Lung microvascular endothelial cell (primary cell): Measurements from ENCODE around the gene MISP3. TPM values are rescaled to one million over a fixed set of nuclear protein-coding genes. Genes with fewer than 3 reads are reported as not detected.
"Not testable (repeated sequence)": the region's sequence is repeated elsewhere in the genome, so short reads cannot be mapped to it uniquely, and the experiment has no call there.

Experiments used
- DNase-seq, 2 donors: peaks; one replicate each; pipeline versions ENCODE4 v3.0.0 to v3.0.0-alpha.2; 2010; ENCODE audit warnings: low read depth in 2 of 2
- total RNA-seq: library from RNA; depleted of rRNA; stranded (reverse); fragments of >200 nt; gene quantifications from 2 replicates; pipeline ENCODE4 v1.2.1, GENCODE V29; 2014

The MISP3 gene
- total RNA-seq: 0.22 TPM in 1 of 2 replicates, not detected in the other

DNA sequence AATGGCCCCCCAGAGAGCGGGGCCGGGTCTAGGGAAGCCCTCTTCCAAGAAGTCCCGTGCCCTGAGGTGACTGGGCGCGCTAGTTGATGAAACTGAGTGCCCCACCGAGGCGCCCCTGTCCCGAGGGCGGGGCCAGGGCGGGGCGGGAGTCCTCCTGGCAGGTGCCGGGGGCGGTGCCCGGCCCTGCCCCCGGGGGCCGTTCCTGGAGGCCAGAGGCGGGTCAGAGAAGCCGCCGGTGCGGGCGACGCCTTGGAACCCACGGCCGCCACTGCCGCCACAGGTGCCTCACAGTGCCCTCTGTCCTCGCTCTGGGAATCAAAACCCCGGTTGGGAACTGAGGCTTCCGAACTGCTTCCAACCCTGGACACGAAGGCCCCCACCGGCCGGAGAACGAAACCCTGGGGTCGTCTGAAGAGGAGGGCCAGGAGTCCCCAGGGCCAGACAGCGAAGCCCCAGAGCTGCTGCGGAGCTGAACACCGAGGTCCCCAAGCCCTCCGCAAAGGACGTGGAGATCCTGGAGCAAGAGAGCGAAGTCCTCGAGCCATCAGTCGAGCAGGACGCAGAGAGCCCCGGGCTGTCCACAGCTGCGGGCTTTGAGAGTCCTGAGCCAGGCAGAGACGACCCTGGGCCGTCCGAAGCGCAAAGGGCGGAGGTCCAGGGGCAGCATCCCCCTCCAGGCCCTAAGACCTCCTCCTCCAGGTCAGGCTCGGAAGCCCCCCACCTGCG, at the start of gene MISP3:
Gene MISP3, plus strand, starts transcription at position 252 of the 726 bp plus-strand sequence. CDS start 524 bp downstream, outside the sequence.
- peak; percentile 49 to 56 for DNase-seq

DNA sequence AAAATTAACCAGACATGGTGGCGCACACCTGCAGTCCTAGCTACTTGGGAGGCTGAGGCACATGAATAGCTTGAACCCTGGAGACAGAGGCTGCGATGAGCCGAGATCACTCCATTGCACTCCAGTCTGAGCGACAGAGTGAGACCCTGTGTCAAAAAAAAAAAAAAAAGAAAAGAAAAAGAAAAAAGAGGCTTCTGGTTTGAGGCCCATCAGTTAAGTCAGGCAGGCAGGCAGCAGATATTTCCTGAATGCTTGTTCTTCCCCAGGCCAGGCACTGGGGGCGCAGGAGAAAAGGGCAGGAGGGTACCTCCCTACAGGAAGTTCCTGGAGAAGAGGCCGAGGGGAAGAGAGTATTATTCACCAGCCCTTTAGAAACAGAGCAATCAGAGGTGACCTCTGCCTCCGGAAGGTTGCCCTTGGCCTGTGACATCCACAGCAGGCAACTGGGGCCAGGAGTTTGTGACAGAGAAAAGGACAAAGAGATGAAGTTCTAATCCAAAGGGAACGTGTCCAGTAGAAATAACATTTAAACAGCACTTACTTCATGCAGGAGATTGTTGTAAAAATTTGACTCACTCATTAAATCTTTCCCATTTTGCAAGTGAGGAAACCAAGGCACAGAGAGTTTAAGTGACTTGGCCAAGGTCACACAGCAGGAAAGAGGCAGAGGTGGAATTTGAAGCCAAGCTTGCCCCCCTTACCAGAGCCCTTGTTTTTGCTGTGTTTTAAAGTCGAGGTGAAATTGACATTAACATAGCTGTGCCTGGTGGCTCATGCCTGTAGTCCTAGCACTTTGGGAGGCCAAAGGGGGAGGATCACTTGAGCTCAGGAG, 49.0 kb upstream of the MISP3 start:
- DNase-seq: peak; percentile 72 to 91

DNA sequence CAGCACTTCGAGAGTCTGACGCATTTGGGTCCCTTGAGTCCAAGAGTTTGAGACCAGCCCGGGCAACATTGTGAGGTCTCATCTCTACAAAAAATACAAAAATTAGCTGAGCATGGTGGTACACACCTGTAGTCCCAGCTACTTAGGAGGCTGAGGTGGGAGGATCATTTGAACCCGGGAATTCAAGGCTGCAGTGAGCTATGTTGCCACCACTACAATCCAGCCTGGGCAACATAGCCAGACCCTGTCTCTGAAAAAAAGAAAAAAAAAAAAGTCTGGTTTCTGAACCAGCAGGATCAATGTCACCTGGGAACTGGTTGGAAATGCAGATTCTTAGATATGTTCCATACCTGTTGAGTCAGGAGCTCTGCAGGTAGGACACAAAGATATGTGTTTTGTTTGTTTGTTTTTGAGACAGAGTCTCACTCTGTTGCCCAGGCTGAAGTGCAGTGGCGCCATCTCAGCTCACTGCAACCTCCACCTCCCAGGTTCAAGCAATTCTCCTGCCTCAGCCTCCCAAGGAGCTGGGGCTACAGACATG, 45.9 kb upstream of the MISP3 start:
- DNase-seq: not testable (repeated sequence)

DNA sequence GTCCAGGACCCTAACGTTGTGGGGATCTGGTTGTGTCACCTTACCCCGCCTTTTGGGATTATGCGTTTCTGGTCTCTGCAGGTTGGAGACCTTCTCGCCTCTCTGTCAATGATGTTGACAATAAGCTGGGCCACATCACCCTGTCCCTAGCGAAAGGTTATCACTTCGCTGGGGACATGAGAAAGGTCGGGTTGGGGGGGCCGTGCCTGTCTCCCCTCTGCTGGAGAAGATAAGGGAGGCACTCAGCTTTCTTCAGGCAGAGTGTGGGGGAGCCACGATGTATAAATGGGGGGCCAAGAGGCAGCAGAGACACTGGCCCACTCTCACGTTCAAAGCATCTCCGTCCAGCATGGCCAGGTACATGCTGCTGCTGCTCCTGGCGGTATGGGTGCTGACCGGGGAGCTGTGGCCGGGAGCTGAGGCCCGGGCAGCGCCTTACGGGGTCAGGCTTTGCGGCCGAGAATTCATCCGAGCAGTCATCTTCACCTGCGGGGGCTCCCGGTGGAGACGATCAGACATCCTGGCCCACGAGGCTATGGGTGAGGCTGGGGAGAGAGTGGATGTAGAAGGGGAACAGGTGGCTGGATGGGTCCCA, 44.6 kb upstream of the MISP3 start, which contains the start of gene RLN3:
Gene RLN3, plus strand, starts transcription at position 293 of the 595 bp plus-strand sequence. Its CDS starts 57 bp downstream, at position 350.
- DNase-seq: no peak

DNA sequence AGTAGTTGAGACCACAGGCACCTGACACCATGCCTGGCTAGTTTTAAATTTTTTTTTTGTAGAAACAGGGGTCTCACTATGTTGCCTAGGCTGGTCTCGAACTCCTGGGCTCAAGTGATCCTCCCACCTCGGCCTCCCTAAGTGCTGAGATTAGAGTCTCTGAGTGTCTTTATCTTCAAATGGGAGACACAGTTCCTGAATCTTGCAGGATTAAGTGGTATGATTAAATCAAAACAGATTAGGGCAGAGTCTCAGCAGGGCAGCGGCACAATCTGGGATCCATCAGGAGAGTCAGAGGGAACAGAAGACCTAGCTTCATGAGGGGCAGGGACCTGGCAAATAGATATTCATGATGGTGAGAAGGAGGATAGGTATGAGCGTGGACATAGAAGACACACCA, 43.7 kb upstream of the MISP3 start:
- DNase-seq: no peak

DNA sequence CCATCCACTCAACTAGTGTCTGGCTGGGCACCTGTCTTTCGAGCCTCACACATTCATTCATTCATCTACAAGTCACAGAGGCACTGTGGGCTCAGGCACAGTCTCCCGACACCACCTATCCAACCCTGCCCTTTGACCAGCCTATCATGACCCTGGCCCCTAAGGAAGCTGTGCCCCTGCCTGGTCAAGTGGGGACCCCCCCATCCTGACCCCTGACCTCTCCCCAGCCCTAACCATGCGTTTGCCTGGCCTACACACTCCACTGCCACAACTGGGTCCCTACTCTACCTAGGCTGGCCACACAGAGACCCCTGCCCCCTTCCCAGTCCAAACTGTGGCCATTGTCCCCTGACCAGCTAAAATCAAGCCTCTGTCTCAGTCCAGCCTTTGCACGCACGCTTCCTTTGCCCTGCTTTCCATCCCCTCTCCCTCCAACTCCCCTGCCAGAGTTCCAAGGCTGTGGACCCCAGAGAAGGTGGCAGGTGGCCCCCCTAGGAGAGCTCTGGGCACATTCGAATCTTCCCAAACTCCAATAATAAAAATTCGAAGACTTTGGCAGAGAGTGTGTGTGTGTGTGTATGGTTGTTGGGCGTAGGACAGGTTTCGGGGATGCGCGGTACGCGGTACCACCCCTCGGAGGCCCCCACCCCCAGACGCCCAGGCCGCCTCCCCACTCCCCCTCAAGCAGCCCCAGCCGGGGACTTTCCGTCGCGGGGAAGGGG, 41.4 kb upstream of the MISP3 start:
- DNase-seq: no peak

DNA sequence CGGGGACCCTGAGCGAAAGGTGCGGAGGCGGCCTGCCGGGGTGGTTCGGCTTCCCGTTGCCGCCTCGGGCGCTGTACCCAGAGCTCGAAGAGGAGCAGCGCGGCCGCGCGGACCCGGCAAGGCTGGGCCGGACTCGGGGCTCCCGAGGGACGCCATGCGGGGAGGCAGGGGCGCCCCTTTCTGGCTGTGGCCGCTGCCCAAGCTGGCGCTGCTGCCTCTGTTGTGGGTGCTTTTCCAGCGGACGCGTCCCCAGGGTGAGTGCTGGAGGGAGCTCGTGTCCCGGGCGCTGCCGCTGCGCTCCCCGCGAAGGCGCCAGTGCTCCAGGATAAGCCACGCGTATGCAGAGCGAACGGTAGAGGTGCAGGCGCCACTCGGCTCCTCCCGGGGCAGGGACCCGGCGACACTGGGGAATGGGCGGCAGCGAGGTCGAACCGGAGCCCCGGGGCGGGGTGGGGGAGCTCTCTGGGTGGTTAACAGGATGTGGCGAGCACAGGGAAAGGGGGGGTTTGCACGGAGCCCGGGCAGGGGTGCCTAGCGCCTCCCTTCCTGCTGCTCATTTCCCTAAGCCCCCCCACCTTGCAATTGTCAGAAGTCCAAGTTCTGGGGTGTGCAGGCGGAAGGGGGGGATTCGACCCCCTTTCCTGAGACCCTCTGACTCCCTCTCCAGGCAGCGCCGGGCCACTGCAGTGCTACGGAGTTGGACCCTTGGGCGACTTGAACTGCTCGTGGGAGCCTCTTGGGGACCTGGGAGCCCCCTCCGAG, 40.7 kb upstream of the MISP3 start, which contains the start of gene IL27RA:
Gene IL27RA, plus strand, starts transcription at position 44 of the 762 bp plus-strand sequence. Its CDS starts 111 bp downstream, at position 155.
- peak; percentile 40 to 49 for DNase-seq

DNA sequence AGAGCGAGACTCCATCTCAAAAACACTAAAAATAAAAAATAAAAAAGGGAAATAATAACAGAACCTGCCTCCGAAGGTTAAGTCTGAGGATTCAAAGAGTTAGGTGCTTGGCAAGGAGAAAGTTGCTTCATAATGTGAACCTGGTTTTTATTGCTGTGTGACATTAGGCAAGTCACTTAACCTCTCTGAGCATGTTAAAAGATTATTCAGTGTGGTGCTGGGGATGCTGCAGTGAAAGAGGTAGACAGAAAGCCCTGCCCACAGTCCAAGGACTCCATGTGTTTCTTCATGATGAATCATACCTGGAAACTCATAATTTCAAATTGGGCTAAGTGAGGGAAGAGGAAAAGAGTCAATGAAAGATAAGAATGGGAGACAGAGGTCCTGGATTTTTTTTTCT, 38.6 kb upstream of the MISP3 start:
- DNase-seq: no peak

DNA sequence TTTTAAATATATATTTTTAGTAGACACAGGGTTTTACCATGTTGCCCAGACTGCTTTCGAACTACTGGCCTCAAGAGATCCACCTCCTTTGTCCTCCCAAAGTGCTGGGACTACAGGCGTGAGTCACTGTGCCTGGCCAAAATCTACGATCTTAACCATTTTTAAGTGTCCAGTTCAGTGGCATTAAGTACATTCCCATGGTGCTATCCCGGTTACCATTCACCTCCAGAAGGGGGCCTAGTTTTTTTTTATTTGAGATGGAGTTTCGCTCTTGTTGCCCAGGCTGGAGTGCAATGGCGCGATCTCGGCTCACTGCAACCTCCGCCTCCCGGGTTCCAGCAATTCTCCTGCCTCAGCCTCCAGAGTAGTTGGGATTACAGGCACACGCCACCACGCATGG, 37.4 kb upstream of the MISP3 start:
- not testable (repeated sequence) for DNase-seq

DNA sequence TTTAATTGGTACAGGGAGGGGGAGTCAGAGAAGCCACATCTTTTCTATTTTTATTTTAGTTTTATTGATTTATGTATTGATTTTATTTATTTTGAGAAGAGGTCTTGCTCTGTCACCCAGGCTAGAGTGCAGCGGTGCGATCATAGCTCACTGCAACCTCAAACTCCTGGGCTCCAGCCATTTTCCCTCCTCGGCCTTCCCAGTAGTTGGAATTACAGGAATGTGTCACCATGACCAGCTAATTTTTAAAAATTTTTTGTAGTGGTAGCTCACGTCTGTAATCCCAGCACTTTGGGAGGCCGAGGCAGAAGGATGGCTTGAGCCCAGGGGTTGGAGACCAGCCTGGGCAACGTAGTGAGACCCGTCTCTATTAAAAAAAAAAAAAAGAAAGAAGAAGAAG, 36.9 kb upstream of the MISP3 start:
- DNase-seq: no peak

DNA sequence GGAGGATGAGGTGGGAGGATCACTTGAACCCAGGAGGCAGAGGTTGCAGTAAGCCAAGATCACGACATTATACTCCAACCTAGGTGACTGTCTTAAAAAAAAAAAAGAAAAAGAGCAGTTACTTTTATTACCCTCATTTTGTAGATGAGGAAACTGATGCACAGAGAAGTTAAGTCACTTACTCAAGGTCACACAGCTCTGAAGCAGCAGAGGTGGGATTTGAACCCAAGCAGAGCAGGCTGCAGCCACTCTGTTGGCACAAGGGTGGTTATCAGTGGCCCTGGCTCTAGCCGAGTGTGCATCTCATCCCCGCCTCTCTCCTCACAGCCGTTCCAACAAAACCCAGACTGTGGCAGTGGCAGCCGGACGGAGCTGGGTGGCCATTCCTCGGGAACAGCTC, 33.4 kb upstream of the MISP3 start:
- no peak for DNase-seq

DNA sequence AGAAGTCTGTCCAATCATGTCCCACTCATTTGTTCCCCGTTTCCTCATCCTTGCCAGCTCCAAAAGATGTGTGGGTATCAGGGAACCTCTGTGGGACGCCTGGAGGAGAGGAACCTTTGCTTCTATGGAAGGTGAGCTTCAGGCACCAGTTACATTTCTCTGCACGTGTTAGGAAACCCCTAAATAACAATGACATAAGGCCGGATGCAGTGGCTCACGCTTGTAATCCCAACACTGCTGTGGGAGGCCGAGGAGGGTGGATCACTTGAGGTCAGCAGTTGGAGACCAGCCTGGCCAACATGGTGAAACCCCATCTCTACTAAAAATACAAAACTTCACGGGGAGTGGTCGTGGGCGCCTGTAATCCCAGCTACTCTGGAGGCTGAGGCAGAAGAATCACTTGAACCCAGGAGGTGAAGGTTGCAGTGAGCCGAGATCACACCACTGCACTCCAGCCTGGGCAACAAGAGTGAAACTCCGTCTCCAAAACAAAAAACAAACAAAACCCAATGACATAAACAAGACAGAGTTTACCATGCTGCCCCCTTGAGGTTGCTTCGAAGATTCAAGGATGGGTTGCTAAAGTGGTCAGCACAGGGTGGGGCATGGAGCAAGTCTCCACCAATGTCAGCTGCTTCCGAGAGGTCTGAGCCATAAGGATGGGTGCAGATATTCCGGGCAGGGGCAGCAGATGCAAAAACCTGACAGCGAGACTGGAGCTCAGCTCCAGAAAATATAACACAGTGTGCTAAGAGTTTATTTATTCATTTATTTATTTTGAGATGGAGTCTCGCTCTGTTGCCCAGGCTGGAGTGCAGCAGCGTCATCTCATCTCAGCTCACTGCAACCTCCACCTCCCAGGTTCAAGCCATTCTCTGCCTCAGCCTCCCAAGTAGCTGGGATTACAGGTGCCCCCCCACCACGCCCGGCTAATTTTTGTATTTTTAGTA, 29.7 kb upstream of the MISP3 start:
- peak; percentile 73 to 85 for DNase-seq

DNA sequence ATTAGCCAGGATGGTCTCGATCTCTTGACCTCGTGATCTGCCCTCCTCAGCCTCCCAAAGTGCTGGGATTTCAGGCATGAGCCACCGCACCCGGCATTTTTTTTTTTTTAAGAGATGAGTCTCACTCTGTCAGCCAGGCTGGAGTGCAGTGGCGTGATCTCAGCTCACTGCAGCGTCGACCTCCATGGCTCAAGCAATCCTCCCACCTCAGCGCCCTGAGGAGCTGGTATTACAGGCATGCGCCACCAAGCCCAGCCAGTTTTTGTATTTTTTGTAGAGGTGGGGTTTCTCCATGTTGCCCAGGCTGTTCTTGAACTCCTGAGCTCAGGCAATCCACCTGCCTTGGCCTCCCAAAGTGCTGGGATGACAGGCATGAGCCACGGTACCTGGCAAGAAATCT, 24.7 kb upstream of the MISP3 start:
- not testable (repeated sequence) for DNase-seq

DNA sequence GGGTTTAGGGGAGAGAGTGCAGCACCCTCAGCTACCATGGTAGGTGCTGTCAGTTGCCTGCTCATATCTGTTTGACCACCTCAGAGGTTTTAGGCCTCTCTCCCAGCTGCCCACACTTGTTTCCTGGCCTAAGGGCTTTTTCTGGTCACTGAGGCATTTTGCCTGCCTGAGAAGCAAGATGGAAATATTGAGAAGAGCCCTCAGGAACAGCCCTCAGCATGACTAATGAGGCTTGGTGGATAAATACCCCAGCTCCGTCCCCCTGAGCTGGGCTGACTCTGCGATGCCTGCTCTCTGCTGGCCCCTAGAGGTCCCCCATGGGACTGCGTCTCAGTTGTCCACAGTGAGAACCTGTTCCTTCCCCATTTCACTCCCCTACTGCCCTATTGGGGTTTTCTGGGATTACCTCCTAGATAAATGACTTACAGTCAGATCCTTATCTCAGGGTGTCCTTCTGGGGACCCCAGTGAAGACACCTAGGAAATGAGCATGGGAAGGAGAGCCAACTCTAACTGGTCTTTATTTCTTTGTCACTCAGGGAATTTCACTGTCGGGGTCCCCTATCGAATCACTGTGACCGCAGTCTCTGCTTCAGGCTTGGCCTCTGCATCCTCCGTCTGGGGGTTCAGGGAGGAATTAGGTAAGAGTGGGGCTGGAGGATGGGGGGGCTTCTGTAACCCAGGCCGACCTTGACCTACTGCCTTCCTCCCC, 24.0 kb upstream of the MISP3 start:
- peak; percentile 33 to 46 for DNase-seq

DNA sequence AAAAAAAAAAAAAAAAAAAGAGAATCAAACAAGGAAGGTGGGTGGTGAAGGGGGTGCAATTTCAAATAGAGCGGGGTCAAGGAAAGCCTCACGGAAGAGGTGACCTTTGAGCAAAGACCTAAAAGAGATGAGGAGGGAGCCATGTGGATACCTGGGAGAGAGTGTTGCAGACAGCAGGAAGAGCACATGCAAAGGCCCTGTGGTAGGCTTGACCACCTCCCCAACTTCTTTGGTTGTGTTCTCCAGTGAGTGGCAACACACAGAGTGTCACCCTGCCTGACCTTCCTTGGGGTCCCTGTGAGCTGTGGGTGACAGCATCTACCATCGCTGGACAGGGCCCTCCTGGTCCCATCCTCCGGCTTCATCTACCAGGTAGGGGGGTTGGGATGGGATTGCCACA, 22.1 kb upstream of the MISP3 start:
- no peak for DNase-seq

DNA sequence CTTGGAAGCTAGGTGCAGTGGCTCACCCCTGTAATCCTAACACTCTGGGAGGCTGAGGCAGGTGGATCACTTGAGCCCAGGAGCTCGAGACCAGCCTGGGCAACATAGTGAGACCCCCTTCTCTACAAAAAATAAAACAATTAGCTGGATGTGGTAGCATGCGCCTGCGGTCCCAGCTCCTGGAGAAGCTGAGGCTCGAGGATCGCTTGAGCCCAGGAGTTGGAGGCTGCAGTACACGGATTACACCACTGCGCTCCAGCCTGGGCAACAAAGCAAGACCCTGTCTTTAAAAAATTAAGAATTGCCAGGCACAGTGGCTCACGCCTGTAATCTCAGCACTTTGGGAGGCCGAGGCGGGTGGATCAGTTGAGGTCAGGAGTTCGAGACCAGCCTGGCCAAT, 21.6 kb upstream of the MISP3 start:
- DNase-seq: not testable (repeated sequence)

DNA sequence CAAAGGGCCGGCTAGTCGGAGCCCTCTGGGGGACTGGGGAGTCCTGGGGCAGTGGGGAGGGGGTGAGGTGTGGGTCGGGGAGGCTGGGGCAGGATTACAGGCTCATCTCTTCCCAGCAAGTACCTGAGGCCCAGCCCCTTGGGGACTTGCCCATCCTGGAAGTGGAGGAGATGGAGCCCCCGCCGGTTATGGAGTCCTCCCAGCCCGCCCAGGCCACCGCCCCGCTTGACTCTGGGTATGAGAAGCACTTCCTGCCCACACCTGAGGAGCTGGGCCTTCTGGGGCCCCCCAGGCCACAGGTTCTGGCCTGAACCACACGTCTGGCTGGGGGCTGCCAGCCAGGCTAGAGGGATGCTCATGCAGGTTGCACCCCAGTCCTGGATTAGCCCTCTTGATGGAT, 20.6 kb upstream of the MISP3 start:
- no peak for DNase-seq

DNA sequence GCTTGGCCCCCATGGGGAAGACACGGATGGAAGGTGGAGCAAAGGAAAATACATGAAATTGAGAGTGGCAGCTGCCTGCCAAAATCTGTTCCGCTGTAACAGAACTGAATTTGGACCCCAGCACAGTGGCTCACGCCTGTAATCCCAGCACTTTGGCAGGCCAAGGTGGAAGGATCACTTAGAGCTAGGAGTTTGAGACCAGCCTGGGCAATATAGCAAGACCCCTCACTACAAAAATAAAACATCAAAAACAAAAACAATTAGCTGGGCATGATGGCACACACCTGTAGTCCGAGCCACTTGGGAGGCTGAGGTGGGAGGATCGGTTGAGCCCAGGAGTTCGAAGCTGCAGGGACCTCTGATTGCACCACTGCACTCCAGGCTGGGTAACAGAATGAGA, 20.1 kb upstream of the MISP3 start:
- no peak for DNase-seq

DNA sequence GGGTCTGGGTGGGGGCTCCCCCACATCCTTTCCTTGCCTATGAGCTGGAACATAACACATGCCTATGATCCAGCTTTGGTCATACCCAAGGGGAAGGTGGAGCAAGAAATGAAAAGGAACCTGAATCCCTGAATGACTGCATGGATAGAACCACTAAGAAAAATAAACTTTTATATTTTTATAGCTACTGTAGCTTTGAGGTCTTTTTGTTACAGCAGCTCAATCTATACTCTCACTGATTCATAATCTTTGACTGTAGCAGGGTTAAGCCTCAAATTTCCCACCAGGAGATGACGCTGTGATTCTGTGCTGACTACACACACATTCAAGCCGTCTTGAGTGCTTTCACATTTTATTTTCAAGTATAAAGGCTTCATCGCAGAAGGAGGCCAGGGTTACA, 19.6 kb upstream of the MISP3 start:
- no peak for DNase-seq
